ENCODE data around the gene KIF6.

KIF6 gene

GRCh38 chr6:39563566-39564311 is 161.5 kb downstream of the KIF6 start:
- ATAC-seq (no peak), DNase-seq (no peak)
- Mint-ChIP-seq H3K27ac (no peak overlapping the region), H3K4me3 (no peak overlapping the region), H3K27me3 (no peaks in the 10 kb centered on the region), H3K4me1 (no peaks in the 10 kb centered on the region), H3K9me3 (no peaks in the 10 kb centered on the region)

- Mint-ChIP-seq H3K27me3 (no peaks in the 10 kb centered on the region), H3K9me3 (no peaks in the 10 kb centered on the region), H3K4me1 (no peaks in the 10 kb centered on the region), H3K27ac (no peak overlapping the region), H3K4me3 (no peak overlapping the region)
- DNase-seq = no peak
- no peak for ATAC-seq
These were observed 163.5 kb downstream of the KIF6 start for GRCh38 chr6:39561536-39562266.

- DNase-seq = no peak
- Mint-ChIP-seq H3K4me3 (no peak overlapping the region), H3K27ac (no peak overlapping the region), H3K4me1 (no peaks in the 10 kb centered on the region), H3K9me3 (no peaks in the 10 kb centered on the region), H3K27me3 (no peaks in the 10 kb centered on the region)
- no peak for ATAC-seq
These were observed 164.3 kb downstream of the KIF6 start for GRCh38 chr6:39560915-39561314.

GRCh38 chr6:39558591-39559190 is 166.5 kb downstream of the KIF6 start:
- Mint-ChIP-seq H3K4me3 (no peak overlapping the region), H3K27ac (no peak overlapping the region), H3K4me1 (no peaks in the 10 kb centered on the region), H3K9me3 (no peaks in the 10 kb centered on the region), H3K27me3 (peaks cover 15% of the 10 kb centered on the region)
- ATAC-seq (no peak), DNase-seq (no peak)

GRCh38 chr6:39558079-39558478 is 167.1 kb downstream of the KIF6 start:
- H3K27ac Mint-ChIP-seq = no peak overlapping the region
- H3K9me3 Mint-ChIP-seq = no peaks in the 10 kb centered on the region
- H3K4me3 Mint-ChIP-seq = no peak overlapping the region
- ATAC-seq (no peak), DNase-seq (no peak)
- H3K27me3 Mint-ChIP-seq = peaks cover 15% of the 10 kb centered on the region
- H3K4me1 Mint-ChIP-seq = no peaks in the 10 kb centered on the region

- DNase-seq = no peak
- Mint-ChIP-seq H3K27ac (no peak overlapping the region), H3K4me1 (no peaks in the 10 kb centered on the region), H3K4me3 (no peak overlapping the region), H3K27me3 (peaks cover 19% of the 10 kb centered on the region), H3K9me3 (no peaks in the 10 kb centered on the region)
- no peak for ATAC-seq
These were observed 170.1 kb downstream of the KIF6 start for GRCh38 chr6:39555136-39555535.

GRCh38 chr6:39553860-39554802 is 171.1 kb downstream of the KIF6 start:
- H3K27ac Mint-ChIP-seq = peak overlapping the region in 1 of 2 donors; percentile 17
- peak; percentile 20 for ATAC-seq
- DNase-seq = no peak
- H3K4me3 Mint-ChIP-seq = no peak overlapping the region
- peaks cover 29% of the 10 kb centered on the region for H3K27me3 Mint-ChIP-seq
- H3K4me1 Mint-ChIP-seq = no peaks in the 10 kb centered on the region
- no peaks in the 10 kb centered on the region for H3K9me3 Mint-ChIP-seq

- Mint-ChIP-seq H3K4me3 (no peak overlapping the region), H3K9me3 (no peaks in the 10 kb centered on the region), H3K27me3 (peaks cover 37% of the 10 kb centered on the region), H3K27ac (no peak overlapping the region), H3K4me1 (no peaks in the 10 kb centered on the region)
- ATAC-seq = no peak
- no peak for DNase-seq
These were observed 172.2 kb downstream of the KIF6 start for GRCh38 chr6:39553029-39553428.

- Mint-ChIP-seq H3K4me3 (no peak overlapping the region), H3K27ac (no peak overlapping the region), H3K27me3 (peaks cover 47% of the 10 kb centered on the region), H3K9me3 (no peaks in the 10 kb centered on the region), H3K4me1 (no peaks in the 10 kb centered on the region)
- DNase-seq (no peak), ATAC-seq (no peak)
These were observed 175.0 kb downstream of the KIF6 start for GRCh38 chr6:39550191-39550590.

GRCh38 chr6:39546731-39547130 is 178.5 kb downstream of the KIF6 start:
- Mint-ChIP-seq H3K27me3 (peaks cover 35% of the 10 kb centered on the region), H3K4me1 (no peaks in the 10 kb centered on the region), H3K9me3 (no peaks in the 10 kb centered on the region), H3K4me3 (no peak overlapping the region), H3K27ac (no peak overlapping the region)
- ATAC-seq (no peak), DNase-seq (no peak)

GRCh38 chr6:39543950-39544349 is 181.3 kb downstream of the KIF6 start:
- Mint-ChIP-seq H3K9me3 (no peaks in the 10 kb centered on the region), H3K4me1 (no peaks in the 10 kb centered on the region), H3K27me3 (peaks cover 20% of the 10 kb centered on the region), H3K27ac (no peak overlapping the region), H3K4me3 (no peak overlapping the region)
- ATAC-seq = no peak
- no peak for DNase-seq

- no peak overlapping the region for H3K4me3 Mint-ChIP-seq
- H3K27me3 Mint-ChIP-seq = peaks cover 13% of the 10 kb centered on the region
- no peaks in the 10 kb centered on the region for H3K9me3 Mint-ChIP-seq
- H3K4me1 Mint-ChIP-seq = no peaks in the 10 kb centered on the region
- no peak for ATAC-seq
- no peak for DNase-seq
- no peak overlapping the region for H3K27ac Mint-ChIP-seq
These were observed 182.1 kb downstream of the KIF6 start for GRCh38 chr6:39543095-39543494.

GRCh38 chr6:39540454-39540853 is 184.8 kb downstream of the KIF6 start:
- Mint-ChIP-seq H3K27ac (no peak overlapping the region), H3K27me3 (no peaks in the 10 kb centered on the region), H3K4me3 (no peak overlapping the region), H3K9me3 (no peaks in the 10 kb centered on the region), H3K4me1 (no peaks in the 10 kb centered on the region)
- DNase-seq = no peak
- no peak for ATAC-seq

GRCh38 chr6:39530201-39530759 is 194.9 kb downstream of the KIF6 start:
- DNase-seq (no peak), ATAC-seq (peak; percentile 78)
- Mint-ChIP-seq H3K27me3 (peaks cover 28% of the 10 kb centered on the region), H3K27ac (peak overlapping the region in 1 of 2 donors; percentile 5), H3K9me3 (peaks cover 5 to 9% of the 10 kb centered on the region in 2 donors), H3K4me1 (peaks cover 15% of the 10 kb centered on the region), H3K4me3 (peak overlapping the region; percentile 18 to 43)

Data from stimulated activated naive CD8-positive, alpha-beta T cell treated with anti-CD3 and anti-CD28 coated beads, Interleukin-15, amount 100 ng/mL, for 72 hours (primary cell).